GM21526 (cell line): ENCODE data around the gene DTNB.

ENCODE experiments used
- ATAC-seq: cut with Tn5 transposase; IDR thresholded peaks from one replicate; pipeline ENCODE4 v1.9.1; 2021; ENCODE audit warnings: moderate library complexity; ENCODE audit not compliant: unreplicated experiment, low FRiP score

Gene DTNB

GRCh38 chr2:25514043-25514637, 159.2 kb downstream of the DTNB start:
- ATAC-seq = no peak

- no peak for ATAC-seq
These were observed 160.7 kb downstream of the DTNB start for GRCh38 chr2:25512707-25513106.

DNA sequence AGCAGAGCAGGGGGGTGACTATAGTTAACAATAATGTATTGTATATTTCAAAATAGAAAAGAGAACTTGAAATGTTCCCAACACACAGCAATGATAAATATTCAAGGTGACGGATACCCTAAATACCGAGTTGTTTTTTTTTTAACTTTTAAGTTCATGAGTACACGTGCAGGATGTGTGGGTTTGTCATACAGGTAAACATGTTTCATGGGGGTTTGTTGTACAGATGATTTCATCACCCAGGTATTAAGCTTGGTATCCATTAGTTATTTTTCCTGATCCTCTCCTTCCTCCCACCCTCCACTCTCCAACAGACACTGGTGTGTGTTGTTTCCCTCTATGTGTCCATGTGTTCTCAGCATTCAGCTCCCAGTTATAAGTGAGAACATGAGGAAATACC, 167.2 kb downstream of the DTNB start:
- no peak for ATAC-seq

- ATAC-seq = no peak
These were observed 167.8 kb downstream of the DTNB start for GRCh38 chr2:25505622-25506021.

DNA sequence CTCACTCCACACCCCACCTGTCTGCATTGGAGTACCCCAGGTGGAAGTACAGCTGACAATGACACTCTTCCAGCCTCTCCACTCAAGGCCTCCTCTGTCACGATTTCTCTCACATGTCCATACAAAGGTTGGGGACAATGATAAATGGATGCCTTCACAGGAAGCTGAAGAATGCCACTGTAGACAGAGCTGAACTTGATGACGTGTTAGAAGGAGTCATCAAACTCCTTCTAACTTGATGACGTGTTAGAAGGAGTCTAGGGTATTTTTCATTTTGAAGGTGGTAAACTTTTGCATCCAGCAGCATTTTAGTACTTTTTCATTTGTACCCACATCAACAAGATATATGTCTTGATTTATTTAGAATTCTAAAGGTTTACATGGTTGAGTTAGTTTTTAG, 168.2 kb downstream of the DTNB start:
- ATAC-seq = no peak

- no peak for ATAC-seq
These were observed 169.1 kb downstream of the DTNB start for GRCh38 chr2:25504266-25504665.

GRCh38 chr2:25499157-25499556, 174.2 kb downstream of the DTNB start:
- no peak for ATAC-seq

GRCh38 chr2:25497918-25498407, 175.4 kb downstream of the DTNB start:
- ATAC-seq = peak; percentile 53

DNA sequence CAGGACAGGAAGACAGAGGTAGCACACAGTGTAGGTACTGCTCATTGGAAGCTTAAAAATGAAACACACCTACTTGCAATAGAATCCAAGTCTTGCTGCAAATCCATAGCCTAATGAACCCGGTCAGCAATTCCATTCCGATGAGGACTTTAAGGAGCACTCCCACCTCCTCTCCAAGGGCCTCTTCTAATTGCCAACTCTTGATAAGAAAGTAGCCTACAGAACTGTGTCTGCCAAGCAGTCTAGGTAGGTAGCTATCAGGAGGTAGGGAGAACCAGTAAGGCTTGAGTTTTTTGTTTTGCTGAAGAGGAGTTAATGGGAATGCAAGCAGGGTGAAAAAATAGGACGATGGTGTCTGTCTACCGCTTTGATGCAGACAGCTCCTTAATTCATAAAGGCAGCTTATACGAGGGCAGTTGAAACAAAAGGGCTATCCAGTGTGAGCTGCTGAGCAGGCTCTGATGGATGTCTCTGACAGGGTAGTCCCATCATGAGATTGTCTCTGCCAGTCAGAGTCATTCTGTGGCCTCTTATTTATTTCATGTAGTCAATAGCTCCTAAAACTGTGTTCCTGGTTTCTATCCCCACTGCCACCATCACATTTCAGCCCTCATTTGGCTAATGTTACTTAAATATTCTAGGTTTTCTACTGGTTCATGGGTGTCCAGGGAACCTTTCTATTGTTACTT, 176.0 kb downstream of the DTNB start:
- ATAC-seq = no peak

DNA sequence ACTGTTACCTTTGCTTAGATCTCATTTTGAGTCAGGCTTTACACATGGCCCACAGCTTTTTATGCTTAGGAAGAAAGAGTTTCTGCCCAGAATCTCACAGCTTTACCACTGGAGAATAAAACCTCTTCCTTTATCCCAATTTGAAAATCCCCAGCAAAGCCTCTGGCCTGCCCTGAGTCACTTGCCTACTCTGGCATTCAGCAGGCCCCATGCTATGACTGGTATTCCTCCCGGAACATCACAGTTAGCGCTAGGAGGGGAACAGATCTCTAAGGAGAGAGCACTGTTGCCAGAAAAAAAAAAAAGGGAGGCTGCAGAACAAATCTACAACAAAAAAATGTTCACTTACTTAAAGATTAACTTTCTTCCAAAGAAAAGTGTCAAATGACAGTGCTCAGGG, 178.8 kb downstream of the DTNB start:
- ATAC-seq = no peak

DNA sequence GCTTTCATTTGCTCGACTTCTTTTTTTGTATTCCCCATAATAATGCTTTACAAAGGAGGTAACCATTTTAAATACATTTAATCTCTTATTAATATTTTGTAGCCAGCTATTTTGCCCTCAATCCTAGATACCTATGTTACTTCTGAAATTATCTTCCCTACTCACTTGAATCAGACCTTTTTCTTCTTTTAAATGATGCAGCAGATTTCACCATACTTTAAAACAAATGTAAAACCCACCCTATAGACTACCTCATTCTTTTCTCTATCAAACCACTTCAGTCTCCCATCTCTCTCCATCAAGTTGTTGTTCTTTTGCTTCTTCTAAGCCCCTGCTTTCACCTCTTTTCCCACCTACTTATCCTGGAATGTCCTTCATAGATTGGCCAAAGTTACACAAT, 180.2 kb downstream of the DTNB start:
- no peak for ATAC-seq

DNA sequence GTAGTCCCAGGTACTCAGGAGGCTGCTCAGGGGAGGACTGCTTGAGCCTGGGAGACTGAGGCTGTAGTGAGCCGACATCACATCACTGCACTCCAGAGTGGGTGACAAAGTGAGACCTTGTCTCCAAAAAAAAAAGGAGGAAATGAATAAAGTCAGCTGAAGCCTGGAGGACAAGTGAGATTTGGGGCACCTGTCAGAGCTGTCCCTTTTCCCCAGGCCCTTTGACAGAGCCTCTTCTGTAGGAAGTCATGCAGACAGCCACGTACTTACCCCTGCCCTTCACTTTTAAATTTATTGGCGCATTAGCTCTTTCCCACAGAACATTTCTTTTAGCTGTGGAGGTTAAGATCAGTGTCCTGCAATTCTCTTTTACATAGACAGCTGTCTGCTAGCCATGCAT, 180.7 kb downstream of the DTNB start:
- ATAC-seq = no peak

GRCh38 chr2:25491966-25492532, 181.3 kb downstream of the DTNB start:
- ATAC-seq = no peak

DNA sequence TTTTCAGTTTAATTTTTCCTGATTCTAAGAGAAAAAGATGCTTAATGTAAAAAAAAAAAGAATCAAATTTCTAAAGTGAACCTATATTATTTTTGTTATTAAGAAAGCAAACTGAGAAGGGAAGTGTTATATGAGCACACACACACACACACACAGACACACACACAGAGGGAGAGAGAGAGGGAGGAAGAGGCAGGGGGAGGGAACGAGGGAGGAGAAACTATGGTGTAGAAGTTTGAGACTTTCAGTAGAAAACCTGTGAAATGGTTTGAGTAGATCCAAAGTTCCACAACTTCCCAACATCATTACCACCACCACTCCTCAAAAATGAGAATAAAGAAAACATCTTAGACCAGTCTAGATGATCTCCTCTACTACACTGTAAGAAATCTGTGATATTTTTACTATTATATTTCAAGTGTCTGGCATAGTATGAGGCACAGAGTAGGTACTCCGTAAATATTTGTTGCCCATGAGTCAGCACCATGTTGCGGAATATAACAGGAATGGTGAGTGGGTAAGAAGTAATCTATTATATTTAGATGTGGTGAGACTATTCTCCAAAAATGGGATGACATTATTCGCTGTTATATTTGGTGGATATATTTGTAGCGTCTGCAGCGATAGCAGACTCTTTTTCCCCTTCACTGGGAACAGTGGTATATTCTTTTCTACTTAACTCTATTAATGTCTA, 182.2 kb downstream of the DTNB start:
- no peak for ATAC-seq

- no peak for ATAC-seq
These were observed 183.2 kb downstream of the DTNB start for GRCh38 chr2:25490217-25490616.

DNA sequence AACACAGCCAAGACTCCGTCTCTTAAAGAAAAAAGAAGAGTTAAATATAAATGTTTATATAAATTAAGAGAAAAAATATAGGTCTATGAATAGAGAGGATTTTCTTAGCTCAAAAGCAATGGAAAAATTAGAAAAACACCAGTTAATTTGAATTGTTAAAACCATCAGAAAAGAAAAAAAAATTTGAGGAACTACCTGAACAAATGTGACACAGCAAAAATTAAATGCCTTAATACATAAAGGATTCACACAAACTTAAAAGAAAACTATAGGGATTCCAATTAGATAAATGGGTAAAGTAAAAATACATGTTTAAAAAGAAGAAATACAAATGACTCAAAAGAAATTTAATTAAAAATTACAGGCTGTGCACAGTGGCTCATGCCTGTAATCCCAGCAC, 183.7 kb downstream of the DTNB start:
- no peak for ATAC-seq

GRCh38 chr2:25483607-25484266, 189.6 kb downstream of the DTNB start:
- ATAC-seq = peak; percentile 83

DNA sequence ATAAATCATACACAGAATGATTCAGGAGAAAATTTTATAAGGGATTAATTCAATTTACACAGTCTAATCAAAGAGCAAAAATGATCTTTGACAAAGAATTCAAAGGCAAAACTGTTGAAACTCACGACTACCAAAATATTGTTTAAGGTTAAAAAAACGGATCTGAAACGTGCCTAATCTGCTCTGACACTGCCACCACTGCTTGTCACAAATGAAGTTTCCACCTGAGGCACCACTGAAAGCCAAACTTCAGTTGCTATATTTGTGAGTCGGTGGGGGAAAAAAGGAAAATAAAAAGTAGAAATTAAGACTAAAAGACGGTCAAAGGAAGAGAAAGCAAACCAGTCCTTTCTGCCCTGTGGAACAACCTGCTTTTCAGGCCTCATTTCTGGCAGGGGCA, 191.0 kb downstream of the DTNB start:
- no peak for ATAC-seq

GRCh38 chr2:25481381-25482300, 191.7 kb downstream of the DTNB start:
- no peak for ATAC-seq

GRCh38 chr2:25480561-25480960, 192.8 kb downstream of the DTNB start:
- ATAC-seq = no peak
